Measurements from ENCODE around the gene TTN. TPM values are rescaled to one million over a fixed set of nuclear protein-coding genes. Genes with fewer than 3 reads are reported as not detected.

TTN gene
- total RNA-seq, 1 experiment from 2014 or later: not detected

DNA sequence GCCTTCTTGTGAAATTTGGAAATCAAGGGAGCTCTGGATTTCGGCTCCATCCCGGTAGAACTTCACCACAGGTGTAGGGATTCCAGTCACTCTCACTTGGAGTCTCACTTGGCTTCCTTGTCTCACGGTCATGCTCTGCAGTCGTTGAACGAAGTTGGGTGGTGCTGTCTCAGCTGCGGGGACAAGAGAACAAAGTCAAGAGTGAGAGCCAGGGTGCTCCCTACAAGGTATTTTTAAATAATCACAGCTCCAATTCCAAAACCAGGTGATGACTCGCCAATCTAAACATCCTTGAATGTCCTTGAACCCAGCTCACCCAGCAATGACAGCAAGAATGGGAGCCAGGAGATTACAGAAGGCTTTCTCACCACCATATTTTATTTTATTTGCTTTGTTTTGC is 6.7 kb downstream of the TTN start:
- no peak overlapping the region for H3K27ac ChIP-seq
- peaks cover 3% of the 10 kb centered on the region; the same call in 1 of the 2 replicates for H3K9me3 ChIP-seq (ENCODE audit: insufficient read depth, low read depth)
- H3K79me2 ChIP-seq (ENCODE audit: low read depth): no peaks in the 10 kb centered on the region
- H2AFZ ChIP-seq: no peak overlapping the region
- H4K20me1 ChIP-seq (ENCODE audit: insufficient read depth): no peaks in the 10 kb centered on the region
- H3K27me3 ChIP-seq (ENCODE audit: insufficient read depth, low read depth): no peaks in the 10 kb centered on the region
- ChIA-PET POLR2A (ENCODE audit: unreplicated experiment) (no interaction called here), CTCF (no interaction called here)
- BruUV-seq (replicated peaks): no TSS peak
- no peak for DNase-seq
- H3K9me2 ChIP-seq (ENCODE audit: insufficient read depth): no peaks in the 10 kb centered on the region; the same call in 1 of the 2 replicates
- H3K4me1 ChIP-seq (replicated peaks; ENCODE audit: insufficient read depth): no peaks in the 10 kb centered on the region
- no peaks in the 10 kb centered on the region for H3F3A ChIP-seq (ENCODE audit: insufficient read depth, low read depth)
- TF ChIP-seq, protein P1, sequence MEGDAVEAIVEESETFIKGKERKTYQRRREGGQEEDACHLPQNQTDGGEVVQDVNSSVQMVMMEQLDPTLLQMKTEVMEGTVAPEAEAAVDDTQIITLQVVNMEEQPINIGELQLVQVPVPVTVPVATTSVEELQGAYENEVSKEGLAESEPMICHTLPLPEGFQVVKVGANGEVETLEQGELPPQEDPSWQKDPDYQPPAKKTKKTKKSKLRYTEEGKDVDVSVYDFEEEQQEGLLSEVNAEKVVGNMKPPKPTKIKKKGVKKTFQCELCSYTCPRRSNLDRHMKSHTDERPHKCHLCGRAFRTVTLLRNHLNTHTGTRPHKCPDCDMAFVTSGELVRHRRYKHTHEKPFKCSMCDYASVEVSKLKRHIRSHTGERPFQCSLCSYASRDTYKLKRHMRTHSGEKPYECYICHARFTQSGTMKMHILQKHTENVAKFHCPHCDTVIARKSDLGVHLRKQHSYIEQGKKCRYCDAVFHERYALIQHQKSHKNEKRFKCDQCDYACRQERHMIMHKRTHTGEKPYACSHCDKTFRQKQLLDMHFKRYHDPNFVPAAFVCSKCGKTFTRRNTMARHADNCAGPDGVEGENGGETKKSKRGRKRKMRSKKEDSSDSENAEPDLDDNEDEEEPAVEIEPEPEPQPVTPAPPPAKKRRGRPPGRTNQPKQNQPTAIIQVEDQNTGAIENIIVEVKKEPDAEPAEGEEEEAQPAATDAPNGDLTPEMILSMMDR (conservative IDR thresholded peaks at IDR 0.05): no peak
- no peak for TF ChIP-seq EZH2 (IDR thresholded peaks at IDR 0.05; ENCODE audit: low read depth)
- H3K36me3 ChIP-seq (ENCODE audit: low read depth): no peaks in the 10 kb centered on the region
- intact Hi-C loops (cut with micrococcal nuclease; ENCODE audit: unreplicated experiment): loop anchor here (5.0 kb wide), 1 partner anchor 97 kb away; no protein-coding TSS in a partner anchor
- H3K4me2 ChIP-seq: no peak overlapping the region
- no peak overlapping the region for H3K4me3 ChIP-seq

DNA sequence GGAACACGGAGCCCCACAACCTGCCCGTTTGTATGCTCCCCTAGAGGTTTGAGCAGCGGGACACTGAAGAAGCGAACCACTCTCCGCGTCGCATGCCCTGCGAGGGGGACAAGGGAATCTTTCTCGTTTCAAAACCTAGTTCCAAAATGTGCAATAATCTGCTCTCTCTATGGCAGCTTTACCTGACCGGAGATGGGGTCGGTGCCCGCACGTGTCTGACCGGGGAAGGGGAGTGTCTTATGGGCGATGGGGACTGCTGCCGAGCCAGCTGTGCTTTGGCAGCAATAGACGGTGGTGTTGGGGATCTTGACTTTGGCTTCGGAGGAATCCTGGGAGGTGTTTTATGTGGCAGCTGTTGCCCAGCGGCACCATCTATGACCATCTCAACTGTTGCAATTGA is 7.9 kb downstream of the TTN start:
- BruUV-seq (replicated peaks): no TSS peak
- POLR2A ChIA-PET (ENCODE audit: unreplicated experiment): no interaction called here
- H3K9me3 ChIP-seq (ENCODE audit: insufficient read depth, low read depth): peaks cover 3% of the 10 kb centered on the region; the same call in 1 of the 2 replicates
- H3K9me2 ChIP-seq (ENCODE audit: insufficient read depth): no peaks in the 10 kb centered on the region; the same call in 1 of the 2 replicates
- no peak for DNase-seq
- no peaks in the 10 kb centered on the region for H3F3A ChIP-seq (ENCODE audit: insufficient read depth, low read depth)
- no peaks in the 10 kb centered on the region for H3K79me2 ChIP-seq (ENCODE audit: low read depth)
- H4K20me1 ChIP-seq (ENCODE audit: insufficient read depth): no peaks in the 10 kb centered on the region
- no peaks in the 10 kb centered on the region for H3K27me3 ChIP-seq (ENCODE audit: insufficient read depth, low read depth)
- CTCF ChIA-PET: no interaction called here
- no peaks in the 10 kb centered on the region for H3K36me3 ChIP-seq (ENCODE audit: low read depth)
- no peak overlapping the region for H3K4me3 ChIP-seq
- TF ChIP-seq EZH2 (IDR thresholded peaks at IDR 0.05; ENCODE audit: low read depth): no peak
- TF ChIP-seq, protein P1 (conservative IDR thresholded peaks at IDR 0.05): no peak
- intact Hi-C loops (cut with micrococcal nuclease; ENCODE audit: unreplicated experiment): loop anchor here (5.0 to 10.0 kb wide), 4 partner anchors 305 to 687 kb away; partner anchors contain the start of gene RBM45
- no peak overlapping the region for H2AFZ ChIP-seq
- no peaks in the 10 kb centered on the region for H3K4me1 ChIP-seq (replicated peaks; ENCODE audit: insufficient read depth)
- no peak overlapping the region for H3K4me2 ChIP-seq
- no peak overlapping the region for H3K27ac ChIP-seq

DNA sequence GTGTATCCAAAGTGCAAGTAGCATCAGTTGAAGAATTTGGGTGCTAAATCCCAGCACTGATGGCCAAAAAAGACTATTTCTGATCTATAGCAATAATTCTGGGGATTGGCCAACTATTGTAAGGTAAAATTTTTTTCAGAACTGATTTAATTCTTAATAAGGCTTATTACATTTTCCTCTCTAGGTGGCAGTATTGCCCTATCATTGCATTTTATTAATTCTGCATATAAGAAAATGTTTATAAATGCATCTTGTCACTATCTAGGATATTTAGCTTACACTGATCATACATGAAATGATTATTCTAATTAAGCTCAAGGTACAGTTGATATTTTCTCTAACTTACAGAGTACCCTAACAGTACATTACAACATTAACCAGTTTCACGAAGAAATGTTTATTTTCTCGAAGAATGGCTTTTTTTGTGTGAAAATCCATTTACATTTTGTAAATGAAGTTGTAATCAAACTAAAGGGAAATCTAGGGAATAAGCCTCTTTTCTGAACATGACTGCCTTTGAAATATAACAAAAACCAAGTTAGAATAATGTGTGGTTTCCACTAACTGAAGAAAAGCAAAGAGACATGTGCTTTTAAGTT is 11.0 kb downstream of the TTN start:
- Histone ChIP-seq H3K27me3 (ENCODE audit: insufficient read depth, low read depth) (no peaks in the 10 kb centered on the region), H3K36me3 (ENCODE audit: low read depth) (no peaks in the 10 kb centered on the region), H3K9me3 (ENCODE audit: insufficient read depth, low read depth) (peaks cover 3% of the 10 kb centered on the region; the same call in 1 of the 2 replicates), H3F3A (ENCODE audit: insufficient read depth, low read depth) (no peaks in the 10 kb centered on the region), H3K9me2 (ENCODE audit: insufficient read depth) (no peaks in the 10 kb centered on the region; the same call in 1 of the 2 replicates), H3K4me2 (no peak overlapping the region), H3K4me3 (no peak overlapping the region), H4K20me1 (ENCODE audit: insufficient read depth) (no peaks in the 10 kb centered on the region), H3K79me2 (ENCODE audit: low read depth) (no peaks in the 10 kb centered on the region), H3K4me1 (replicated peaks; ENCODE audit: insufficient read depth) (no peaks in the 10 kb centered on the region), H3K27ac (no peak overlapping the region), H2AFZ (no peak overlapping the region)
- intact Hi-C loops (cut with micrococcal nuclease; ENCODE audit: unreplicated experiment): loop anchor here (1.0 to 10.0 kb wide), 9 partner anchors 118 to 1140 kb away; partner anchors contain the start of gene RBM45
- TF ChIP-seq EZH2 (IDR thresholded peaks at IDR 0.05; ENCODE audit: low read depth): no peak
- TF ChIP-seq, protein P1 (conservative IDR thresholded peaks at IDR 0.05): peak; percentile 97
- BruUV-seq (replicated peaks): no TSS peak
- ChIA-PET CTCF (interaction anchor here (0.6 to 1.2 kb wide), 5 partner anchors 35 to 953 kb away, joined by 3 to 7 read pairs (median 3); no protein-coding TSS in a partner anchor), POLR2A (ENCODE audit: unreplicated experiment) (no interaction called here)
- peak in 1 of 2 experiments; percentile 65 for DNase-seq

Data from PC-9 (cell line).